Jurkat, Clone E6-1 (cell line): ENCODE measurements around the gene IMPACT.

ENCODE experiments used
- DNase-seq: peaks from one replicate; pipeline ENCODE4 v3.0.0-alpha.2; 2011; ENCODE audit warnings: low read depth, low spot score
- H3K4me3 ChIP-seq: 2 replicates; pipeline ENCODE4 v1.5.1; 2011; ENCODE audit warnings: mild to moderate bottlenecking, low read length, control low read depth, moderate library complexity

IMPACT gene

GRCh38 chr18:24470022-24470618, 43.6 kb downstream of the IMPACT start:
- DNase-seq: no peak
- no peak overlapping the region for H3K4me3 ChIP-seq

GRCh38 chr18:24470805-24471204, 44.3 kb downstream of the IMPACT start:
- no peak for DNase-seq
- no peak overlapping the region for H3K4me3 ChIP-seq

- DNase-seq: no peak
- no peak overlapping the region for H3K4me3 ChIP-seq
Observed at GRCh38 chr18:24472591-24472990, 46.1 kb downstream of the IMPACT start.

GRCh38 chr18:24474406-24474805, 47.9 kb downstream of the IMPACT start:
- DNase-seq: no peak
- H3K4me3 ChIP-seq: no peak overlapping the region

DNA sequence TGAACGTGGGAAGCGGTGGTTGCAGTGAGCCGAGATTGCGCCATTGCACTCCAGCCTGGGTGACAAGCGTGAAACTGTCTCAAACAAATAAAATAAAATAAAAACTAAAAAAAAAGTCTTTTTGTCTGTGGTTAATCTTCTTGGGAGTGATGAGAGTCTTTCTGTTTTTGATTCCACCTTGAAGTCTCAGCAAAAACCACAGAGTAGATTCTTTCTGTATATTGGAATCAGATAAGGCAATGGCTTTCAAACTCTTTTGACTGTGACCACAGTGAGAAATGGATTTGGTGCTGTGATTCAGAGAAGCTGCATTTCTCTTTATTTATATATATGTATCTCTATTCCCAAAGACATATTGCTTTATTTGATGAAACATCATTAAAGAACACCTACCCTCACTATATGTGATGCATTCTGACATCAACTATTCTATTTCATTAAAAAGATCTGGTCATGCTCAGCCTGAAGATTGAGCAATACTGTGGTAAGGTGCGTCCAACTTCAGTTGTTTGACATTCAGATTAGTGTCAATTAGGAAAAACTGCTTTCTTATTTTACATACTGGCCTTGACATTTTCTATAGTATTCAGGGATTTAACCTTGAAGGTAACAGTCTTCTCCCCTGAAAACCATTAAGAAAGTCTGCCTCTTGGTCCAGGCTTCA, 49.6 kb downstream of the IMPACT start:
- no peak overlapping the region for H3K4me3 ChIP-seq
- DNase-seq: peak; percentile 23

- DNase-seq: no peak
- H3K4me3 ChIP-seq: no peak overlapping the region
Observed at GRCh38 chr18:24479371-24479770, 52.9 kb downstream of the IMPACT start.

GRCh38 chr18:24482821-24483220, 56.4 kb downstream of the IMPACT start:
- no peak overlapping the region for H3K4me3 ChIP-seq
- DNase-seq: no peak

DNA sequence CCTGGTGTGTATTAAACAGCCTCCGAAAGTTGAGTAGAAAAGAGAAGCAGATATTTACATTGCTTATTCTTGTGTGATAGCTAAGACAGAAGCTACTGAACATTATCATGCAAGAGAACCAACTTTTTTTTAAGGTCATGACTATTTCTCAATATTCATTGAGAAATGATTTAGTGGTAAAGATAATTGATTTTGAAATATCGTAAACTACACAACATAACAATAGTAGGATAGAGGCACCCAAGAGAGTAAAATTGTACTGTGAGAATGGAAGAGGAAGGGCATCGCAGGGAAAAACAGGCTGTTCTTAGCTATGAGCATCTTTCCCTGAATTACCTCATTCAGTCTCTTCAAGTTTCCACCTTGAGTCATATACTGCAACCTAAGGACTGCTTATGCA, 59.2 kb downstream of the IMPACT start:
- DNase-seq: no peak
- no peak overlapping the region for H3K4me3 ChIP-seq

GRCh38 chr18:24486684-24487083, 60.2 kb downstream of the IMPACT start:
- DNase-seq: no peak

GRCh38 chr18:24488824-24489493, 62.5 kb downstream of the IMPACT start:
- DNase-seq: peak; percentile 11
- H3K4me3 ChIP-seq: no peak overlapping the region

More at GRCh38 chr18:24486684-24487083, 60.2 kb downstream of the IMPACT start:
- H3K4me3 ChIP-seq: no peak overlapping the region

DNA sequence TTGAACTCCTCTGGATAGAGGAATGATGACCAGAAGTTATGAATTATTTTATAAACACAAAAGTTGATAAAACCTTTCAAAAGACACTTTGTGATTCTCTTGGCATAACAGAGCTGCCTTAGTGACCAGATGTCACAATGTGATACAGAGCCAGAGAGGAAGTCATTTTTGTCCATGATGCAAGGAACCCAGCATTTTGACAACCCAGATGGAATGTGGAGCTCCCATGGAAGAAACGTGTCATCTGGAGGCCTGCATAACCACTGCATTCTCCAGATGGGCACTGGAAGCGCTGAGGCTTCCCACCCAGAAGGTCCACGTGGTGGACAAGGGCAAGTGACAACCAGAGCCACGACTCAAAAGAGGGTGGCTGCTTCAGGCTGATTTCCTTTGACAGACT, 64.1 kb downstream of the IMPACT start:
- no peak overlapping the region for H3K4me3 ChIP-seq
- DNase-seq: no peak

- no peak overlapping the region for H3K4me3 ChIP-seq
- DNase-seq: peak; percentile 1
Observed at GRCh38 chr18:24491927-24492834, 65.7 kb downstream of the IMPACT start.

- H3K4me3 ChIP-seq: no peak overlapping the region
- DNase-seq: no peak
Observed at GRCh38 chr18:24494586-24494985, 68.1 kb downstream of the IMPACT start.

GRCh38 chr18:24497031-24497754, 70.7 kb downstream of the IMPACT start:
- no peak overlapping the region for H3K4me3 ChIP-seq
- DNase-seq: no peak

DNA sequence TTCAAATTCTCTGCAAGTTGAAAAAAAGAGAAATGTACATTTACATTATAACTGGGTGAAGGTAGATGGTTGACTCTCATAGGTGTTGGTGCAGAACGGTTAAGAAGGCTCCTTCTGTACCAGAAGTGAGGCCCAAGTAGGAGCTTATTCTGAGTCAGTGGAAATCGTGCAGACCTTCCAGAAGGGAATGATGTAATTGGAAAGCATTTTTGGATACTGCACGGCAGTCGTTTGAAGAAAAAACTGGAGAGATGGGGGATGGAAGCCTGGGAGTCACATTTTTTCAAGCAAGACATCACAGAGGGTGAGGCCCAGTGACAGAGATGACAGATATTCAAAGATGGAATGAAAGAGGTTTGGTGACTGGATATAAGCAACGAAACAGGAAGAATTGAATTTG, 73.3 kb downstream of the IMPACT start:
- no peak for DNase-seq

GRCh38 chr18:24500217-24500616, 73.7 kb downstream of the IMPACT start:
- H3K4me3 ChIP-seq: no peak overlapping the region
- DNase-seq: no peak

More for the DNA sequence above, 73.3 kb downstream of the IMPACT start:
- H3K4me3 ChIP-seq: no peak overlapping the region

- DNase-seq: no peak
Observed at GRCh38 chr18:24500766-24501165, 74.3 kb downstream of the IMPACT start.

GRCh38 chr18:24502667-24503523, 76.4 kb downstream of the IMPACT start:
- no peak overlapping the region for H3K4me3 ChIP-seq
- DNase-seq: no peak

More at GRCh38 chr18:24500766-24501165, 74.3 kb downstream of the IMPACT start:
- H3K4me3 ChIP-seq: no peak overlapping the region
